ENCODE measurements around the gene ALKBH7. TPM values are rescaled to one million over a fixed set of nuclear protein-coding genes. Genes with fewer than 3 reads are reported as not detected.
"Not testable (repeated sequence)": the region's sequence is repeated elsewhere in the genome, so short reads cannot be mapped to it uniquely, and the experiment has no call there.

Gene ALKBH7
- total RNA-seq, 1 donor from 2014 or later: 66.8 TPM

DNA sequence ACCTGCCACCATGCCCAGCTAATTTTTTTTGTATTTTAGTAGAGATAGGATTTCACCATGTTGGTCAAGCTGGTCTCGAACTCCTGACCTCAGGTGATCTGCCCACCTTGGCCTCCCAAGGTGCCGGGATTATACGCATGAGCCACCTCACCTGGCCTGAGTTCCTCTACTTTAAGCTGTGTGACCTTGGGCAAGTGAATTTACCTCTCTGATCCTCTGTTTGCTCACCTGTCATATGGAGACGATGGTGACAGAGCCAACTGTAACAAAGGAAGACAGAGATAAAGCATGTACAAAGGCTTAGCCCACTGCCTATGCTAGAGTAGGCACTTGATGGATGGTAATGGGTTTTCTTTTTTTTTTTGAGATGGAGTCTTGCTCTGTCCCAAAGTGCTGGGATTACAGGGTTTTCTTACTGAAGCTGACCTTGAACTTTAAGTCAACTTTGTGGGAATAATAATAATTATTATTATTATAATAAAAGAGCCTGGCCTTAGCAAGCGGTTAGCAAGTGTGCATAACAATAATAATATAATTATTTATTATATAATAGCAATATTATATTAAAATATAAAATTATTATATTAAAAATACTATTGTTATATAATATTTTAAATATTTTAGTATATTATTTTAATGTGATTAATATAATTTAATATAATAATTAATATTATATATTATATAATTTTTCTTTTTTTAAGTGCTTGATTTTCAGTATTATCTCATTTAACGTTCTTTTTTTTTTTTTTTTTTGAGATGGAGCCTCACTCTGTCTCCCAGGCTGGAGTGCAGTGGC is 37.9 kb upstream of the ALKBH7 start:
- Mint-ChIP-seq H3K36me3 (ENCODE audit: low read depth, unreplicated experiment) (no peaks in the 10 kb centered on the region), H3K27ac (ENCODE audit: unreplicated experiment) (no peak overlapping the region), H3K4me1 (ENCODE audit: unreplicated experiment) (no peaks in the 10 kb centered on the region), H3K4me3 (ENCODE audit: unreplicated experiment) (no peak overlapping the region), H3K27me3 (ENCODE audit: unreplicated experiment) (no peaks in the 10 kb centered on the region), H3K9me3 (ENCODE audit: unreplicated experiment) (no peaks in the 10 kb centered on the region)
- TF ChIP-seq, protein P1, sequence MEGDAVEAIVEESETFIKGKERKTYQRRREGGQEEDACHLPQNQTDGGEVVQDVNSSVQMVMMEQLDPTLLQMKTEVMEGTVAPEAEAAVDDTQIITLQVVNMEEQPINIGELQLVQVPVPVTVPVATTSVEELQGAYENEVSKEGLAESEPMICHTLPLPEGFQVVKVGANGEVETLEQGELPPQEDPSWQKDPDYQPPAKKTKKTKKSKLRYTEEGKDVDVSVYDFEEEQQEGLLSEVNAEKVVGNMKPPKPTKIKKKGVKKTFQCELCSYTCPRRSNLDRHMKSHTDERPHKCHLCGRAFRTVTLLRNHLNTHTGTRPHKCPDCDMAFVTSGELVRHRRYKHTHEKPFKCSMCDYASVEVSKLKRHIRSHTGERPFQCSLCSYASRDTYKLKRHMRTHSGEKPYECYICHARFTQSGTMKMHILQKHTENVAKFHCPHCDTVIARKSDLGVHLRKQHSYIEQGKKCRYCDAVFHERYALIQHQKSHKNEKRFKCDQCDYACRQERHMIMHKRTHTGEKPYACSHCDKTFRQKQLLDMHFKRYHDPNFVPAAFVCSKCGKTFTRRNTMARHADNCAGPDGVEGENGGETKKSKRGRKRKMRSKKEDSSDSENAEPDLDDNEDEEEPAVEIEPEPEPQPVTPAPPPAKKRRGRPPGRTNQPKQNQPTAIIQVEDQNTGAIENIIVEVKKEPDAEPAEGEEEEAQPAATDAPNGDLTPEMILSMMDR (IDR thresholded peaks at IDR 0.05; ENCODE audit: unreplicated experiment): no peak
- DNase-seq (ENCODE audit: low spot score): no peak

- no peaks in the 10 kb centered on the region for H3K4me1 Mint-ChIP-seq (ENCODE audit: unreplicated experiment)
- no peak overlapping the region for H3K4me3 Mint-ChIP-seq (ENCODE audit: unreplicated experiment)
- TF ChIP-seq, protein P1 (IDR thresholded peaks at IDR 0.05; ENCODE audit: unreplicated experiment): no peak
- peaks cover 11% of the 10 kb centered on the region for H3K9me3 Mint-ChIP-seq (ENCODE audit: unreplicated experiment)
- H3K36me3 Mint-ChIP-seq (ENCODE audit: low read depth, unreplicated experiment): no peaks in the 10 kb centered on the region
- H3K27ac Mint-ChIP-seq (ENCODE audit: unreplicated experiment): no peak overlapping the region
- H3K27me3 Mint-ChIP-seq (ENCODE audit: unreplicated experiment): no peaks in the 10 kb centered on the region
- no peak for DNase-seq (ENCODE audit: low spot score)
Observed at GRCh38 chr19:6340493-6341201, 31.9 kb upstream of the ALKBH7 start.

- TF ChIP-seq, protein P1 (IDR thresholded peaks at IDR 0.05; ENCODE audit: unreplicated experiment): no peak
- Mint-ChIP-seq H3K36me3 (ENCODE audit: low read depth, unreplicated experiment) (no peaks in the 10 kb centered on the region), H3K27ac (ENCODE audit: unreplicated experiment) (no peak overlapping the region), H3K27me3 (ENCODE audit: unreplicated experiment) (no peaks in the 10 kb centered on the region), H3K4me3 (ENCODE audit: unreplicated experiment) (no peak overlapping the region), H3K4me1 (ENCODE audit: unreplicated experiment) (no peaks in the 10 kb centered on the region), H3K9me3 (ENCODE audit: unreplicated experiment) (peaks cover 11% of the 10 kb centered on the region)
- no peak for DNase-seq (ENCODE audit: low spot score)
Observed at GRCh38 chr19:6343462-6343861, 29.1 kb upstream of the ALKBH7 start.

DNA sequence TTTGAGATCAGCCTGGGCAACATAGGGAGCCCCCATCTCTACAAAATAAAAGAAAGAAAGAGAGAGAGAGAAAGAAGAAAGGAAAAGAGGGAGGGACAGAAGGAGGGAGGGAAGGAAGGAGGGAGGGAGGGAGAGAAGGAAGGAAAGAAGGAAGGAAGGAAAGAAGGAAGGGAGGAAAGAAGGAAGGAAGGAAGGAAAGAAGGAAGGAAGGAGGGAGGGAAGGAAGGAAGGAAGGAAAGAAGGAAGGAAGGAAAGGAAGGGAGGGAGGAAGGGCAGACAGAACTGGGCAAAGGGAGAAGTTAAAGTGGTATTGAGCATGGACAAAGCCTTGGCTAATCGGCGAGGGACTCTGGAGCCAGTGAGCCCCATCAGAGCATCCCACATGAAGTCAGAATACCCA is 23.3 kb upstream of the ALKBH7 start:
- not testable (repeated sequence) for H3K9me3 Mint-ChIP-seq (ENCODE audit: unreplicated experiment); H3K27ac Mint-ChIP-seq (ENCODE audit: unreplicated experiment); H3K27me3 Mint-ChIP-seq (ENCODE audit: unreplicated experiment); H3K4me3 Mint-ChIP-seq (ENCODE audit: unreplicated experiment); H3K4me1 Mint-ChIP-seq (ENCODE audit: unreplicated experiment); H3K36me3 Mint-ChIP-seq (ENCODE audit: low read depth, unreplicated experiment); DNase-seq (ENCODE audit: low spot score)

DNA sequence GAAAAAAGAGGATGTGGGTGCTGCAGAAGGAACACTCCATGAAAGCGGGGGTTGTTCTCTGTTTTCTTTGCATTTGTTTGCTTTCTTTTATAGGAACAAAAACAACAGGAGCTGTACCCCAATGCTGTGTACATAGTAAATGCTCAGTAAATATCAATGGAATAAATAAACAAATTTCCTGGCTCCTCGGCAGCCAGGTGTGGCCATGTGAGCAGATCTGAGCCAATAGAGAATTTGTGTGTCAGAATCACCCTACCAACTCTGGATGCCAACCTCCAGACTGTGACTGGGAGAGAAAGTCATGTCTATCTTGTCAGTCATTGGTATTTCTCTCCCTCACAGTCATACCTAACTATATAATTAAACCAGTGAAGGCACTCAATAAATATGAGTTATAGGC is 21.9 kb upstream of the ALKBH7 start:
- peaks cover 5% of the 10 kb centered on the region for H3K27me3 Mint-ChIP-seq (ENCODE audit: unreplicated experiment)
- H3K9me3 Mint-ChIP-seq (ENCODE audit: unreplicated experiment): no peaks in the 10 kb centered on the region
- DNase-seq (ENCODE audit: low spot score): no peak
- no peaks in the 10 kb centered on the region for H3K4me1 Mint-ChIP-seq (ENCODE audit: unreplicated experiment)
- H3K27ac Mint-ChIP-seq (ENCODE audit: unreplicated experiment): no peak overlapping the region
- H3K36me3 Mint-ChIP-seq (ENCODE audit: low read depth, unreplicated experiment): no peaks in the 10 kb centered on the region
- TF ChIP-seq, protein P1 (IDR thresholded peaks at IDR 0.05; ENCODE audit: unreplicated experiment): no peak
- no peak overlapping the region for H3K4me3 Mint-ChIP-seq (ENCODE audit: unreplicated experiment)

All from endothelial cell (in vitro differentiated cells).